Endodermal cell (in vitro differentiated cells): ENCODE measurements around the gene EFNB1. TPM values are rescaled to one million over a fixed set of nuclear protein-coding genes. Genes with fewer than 3 reads are reported as not detected.

ENCODE experiments used
- DNase-seq: peaks from one replicate; pipeline ENCODE4 v3.0.0-alpha.2; 2017
- H3K27ac ChIP-seq: 2 replicates; pipeline ENCODE4 v1.5.1; 2013; ENCODE audit warnings: mild to moderate bottlenecking, low read depth, low read length, moderate library complexity
- H3K27me3 ChIP-seq: 2 replicates; pipeline ENCODE4 v1.6.1; 2013; ENCODE audit warnings: mild to moderate bottlenecking, low read length, moderate library complexity; ENCODE audit not compliant: insufficient read depth, control insufficient read depth, poor library complexity, severe bottlenecking
- H3K36me3 ChIP-seq: 2 replicates; pipeline ENCODE4 v1.7.0; 2013; ENCODE audit warnings: mild to moderate bottlenecking, low read length, moderate library complexity; ENCODE audit not compliant: control insufficient read depth, insufficient read depth
- H3K4me1 ChIP-seq: one replicate; pipeline ENCODE4 v1.7.0; 2013; ENCODE audit warnings: low read length; ENCODE audit not compliant: control insufficient read depth, insufficient read depth
- H3K4me3 ChIP-seq: 2 replicates; pipeline ENCODE4 v1.5.1; 2013; ENCODE audit warnings: mild to moderate bottlenecking, low read length, moderate library complexity
- H3K9ac ChIP-seq: 2 replicates; pipeline ENCODE4 v1.6.1; 2013; ENCODE audit warnings: mild to moderate bottlenecking, low read length, moderate library complexity; ENCODE audit not compliant: poor library complexity, severe bottlenecking; ENCODE audit errors: extremely low read depth
- H3K9me3 ChIP-seq: 2 replicates; pipeline ENCODE4 v1.6.1; 2013; ENCODE audit warnings: mild to moderate bottlenecking, low read length, moderate library complexity; ENCODE audit not compliant: control insufficient read depth
- H3K27ac Mint-ChIP-seq: 2 replicates; pipeline ENCODE4 v1.8.0; 2020; ENCODE audit warnings: mixed read lengths
- H3K27me3 Mint-ChIP-seq: 2 replicates; pipeline ENCODE4 v1.8.0; 2021; ENCODE audit warnings: mild to moderate bottlenecking, mixed read lengths; ENCODE audit not compliant: insufficient read depth
- H3K36me3 Mint-ChIP-seq: 2 replicates; pipeline ENCODE4 v1.8.0; 2020; ENCODE audit warnings: low read depth, mixed read lengths
- H3K4me1 Mint-ChIP-seq: 2 replicates; pipeline ENCODE4 v1.8.0; 2020; ENCODE audit warnings: mixed read lengths
- H3K4me3 Mint-ChIP-seq: 2 replicates; pipeline ENCODE4 v1.8.0; 2020; ENCODE audit warnings: mild to moderate bottlenecking, moderate library complexity, mixed read lengths
- H3K9me3 Mint-ChIP-seq: 2 replicates; pipeline ENCODE4 v1.8.0; 2020; ENCODE audit warnings: mild to moderate bottlenecking, mixed read lengths
- CTCF ChIP-seq: fragments of 200-600 bp; sonication (generic); conservative IDR thresholded peaks from 2 replicates; pipeline ENCODE4 v1.5.0; 2021; ENCODE audit warnings: antibody characterized with exemption, mild to moderate bottlenecking
- WGBS, 2 experiments: methylation state at CpG; one replicate each; pipeline versions ENCODE4 v1.1.5 to v1.1.7; 2013; ENCODE audit warnings: missing lambda C conversion rate in 2 of 2, mixed read lengths in 1 of 2; ENCODE audit not compliant: insufficient coverage in 1 of 2, insufficient read length in 1 of 2; 5-methylcytosine and 5-hydroxymethylcytosine counted together
- total RNA-seq, 2 donors: library from RNA; stranded (reverse); fragmentation: NEBNext Ultra II Directional in 1 of 2; extraction: Animal tissue kit (Norgen Biotek cat#: 25700) in 1 of 2; gene quantifications; 2 replicates in 1 of 2; 3 replicates in 1 of 2; pipeline ENCODE4 v1.2.1, GENCODE V29; 2021

Gene EFNB1
- total RNA-seq, 2 donors from 2014 or later = 11.1 to 13.6 TPM

- Histone ChIP-seq H3K36me3 (no peaks in the 10 kb centered on the region), H3K9ac (no peak overlapping the region), H3K4me3 (no peak overlapping the region), H3K27me3 (peaks cover 44% of the 10 kb centered on the region), H3K9me3 (no peaks in the 10 kb centered on the region), H3K27ac (no peak overlapping the region), H3K4me1 (no peaks in the 10 kb centered on the region)
- TF ChIP-seq CTCF = no peak
- DNase-seq = no peak
- Mint-ChIP-seq H3K4me3 (no peak overlapping the region), H3K9me3 (peaks cover 61% of the 10 kb centered on the region), H3K27me3 (peaks cover 72% of the 10 kb centered on the region), H3K36me3 (no peaks in the 10 kb centered on the region), H3K4me1 (peaks cover 24% of the 10 kb centered on the region), H3K27ac (no peak overlapping the region)
- 70% methylated on average over 3 to 5 of the region's 5 CpGs for WGBS, 2 experiments
Measured at GRCh38 chrX:68868902-68869800, 40.3 kb downstream of the EFNB1 start.

- no peak overlapping the region for H3K4me3 Mint-ChIP-seq
- peaks cover 24% of the 10 kb centered on the region for H3K4me1 Mint-ChIP-seq
- Histone ChIP-seq H3K4me3 (no peak overlapping the region), H3K4me1 (no peaks in the 10 kb centered on the region), H3K9ac (no peak overlapping the region), H3K27ac (no peak overlapping the region), H3K27me3 (peaks cover 53% of the 10 kb centered on the region), H3K9me3 (no peaks in the 10 kb centered on the region), H3K36me3 (no peaks in the 10 kb centered on the region)
- TF ChIP-seq CTCF = no peak
- DNase-seq = no peak
- 83% methylated on average over 3 of the region's 3 CpGs; no CpG with 5 or more reads in 1 of the 2 experiments for WGBS, 2 experiments
- H3K9me3 Mint-ChIP-seq = peaks cover 68% of the 10 kb centered on the region
- peaks cover 83% of the 10 kb centered on the region for H3K27me3 Mint-ChIP-seq
- H3K36me3 Mint-ChIP-seq = no peaks in the 10 kb centered on the region
- H3K27ac Mint-ChIP-seq = no peak overlapping the region
Measured at GRCh38 chrX:68870357-68870756, 41.5 kb downstream of the EFNB1 start.

DNA sequence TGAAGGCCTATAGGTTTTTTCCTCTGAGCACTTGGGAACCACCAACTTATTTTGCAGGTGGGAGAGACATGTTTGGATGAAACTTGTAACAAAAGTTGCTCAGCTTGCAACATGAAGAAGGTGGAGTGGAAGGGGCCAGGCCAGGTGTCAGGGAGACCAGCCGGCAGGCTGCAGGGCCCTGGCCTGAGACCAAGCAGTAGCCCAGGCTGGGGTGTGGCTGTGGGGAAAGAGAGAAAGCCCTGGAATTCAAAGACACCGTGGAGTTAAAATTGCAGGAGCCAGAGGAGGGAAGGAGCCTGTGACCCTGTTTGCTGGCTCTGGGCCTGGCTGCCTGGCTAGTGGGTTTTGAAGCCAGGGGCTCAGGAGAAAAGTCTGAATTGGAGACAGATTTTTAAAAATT lies 43.4 kb downstream of the EFNB1 start:
- no peak for DNase-seq
- H3K27me3 ChIP-seq = peaks cover 53% of the 10 kb centered on the region
- WGBS, 2 experiments = 43% methylated on average over 2 of the region's 2 CpGs; no CpG with 5 or more reads in 1 of the 2 experiments

More for the DNA sequence above, 43.4 kb downstream of the EFNB1 start:
- Mint-ChIP-seq H3K9me3 (peaks cover 67% of the 10 kb centered on the region), H3K4me1 (peaks cover 24% of the 10 kb centered on the region), H3K27me3 (peaks cover 86% of the 10 kb centered on the region), H3K27ac (no peak overlapping the region), H3K36me3 (no peaks in the 10 kb centered on the region), H3K4me3 (no peak overlapping the region)
- Histone ChIP-seq H3K27ac (no peak overlapping the region), H3K4me1 (no peaks in the 10 kb centered on the region), H3K9me3 (no peaks in the 10 kb centered on the region), H3K36me3 (no peaks in the 10 kb centered on the region), H3K9ac (no peak overlapping the region), H3K4me3 (no peak overlapping the region)
- TF ChIP-seq CTCF = no peak
